Fibroblast of the conjunctiva (primary cell): ENCODE data around the gene L3HYPDH.

Experiments used
- DNase-seq: peaks from one replicate; pipeline ENCODE4 v3.0.0-alpha.2; 2010; ENCODE audit warnings: low read depth

Gene L3HYPDH

GRCh38 chr14:59425322-59425935, 58.8 kb downstream of the L3HYPDH start:
- peak; percentile 16 for DNase-seq

GRCh38 chr14:59424341-59425071, 59.7 kb downstream of the L3HYPDH start:
- peak; percentile 34 for DNase-seq
